NCI-H2081 treated with DMSO at 0.1 percent for 48 hours (cell line): ENCODE data around the gene SLC24A4.

Source experiments
- DNase-seq: peaks from one replicate; lab custom pipeline; 2025; lab: John Stamatoyannopoulos, UW

The SLC24A4 gene

GRCh38 chr14:92323011-92323915 lies at the start of gene SLC24A4:
Gene SLC24A4, plus strand, starts transcription at chr14:92323165. Its CDS starts 666 bp downstream, at chr14:92323831.
- DNase-seq, result no peak

- DNase-seq, result no peak
These were observed 49.8 kb upstream of the SLC24A4 start for GRCh38 chr14:92273166-92273565.

- DNase-seq, result no peak
These were observed 48.9 kb upstream of the SLC24A4 start for GRCh38 chr14:92274055-92274454.

- DNase-seq, result no peak
These were observed 46.9 kb upstream of the SLC24A4 start for GRCh38 chr14:92276074-92276473.

GRCh38 chr14:92277031-92277430 lies 45.9 kb upstream of the SLC24A4 start:
- DNase-seq, result no peak

- no peak for DNase-seq
These were observed 42.3 kb upstream of the SLC24A4 start for GRCh38 chr14:92280554-92281262.

GRCh38 chr14:92282669-92283068 lies 40.3 kb upstream of the SLC24A4 start:
- DNase-seq, result no peak

- DNase-seq, result no peak
These were observed 37.7 kb upstream of the SLC24A4 start for GRCh38 chr14:92285311-92285710.

GRCh38 chr14:92287987-92288386 lies 35.0 kb upstream of the SLC24A4 start:
- no peak for DNase-seq

- no peak for DNase-seq
These were observed 33.8 kb upstream of the SLC24A4 start for GRCh38 chr14:92288994-92289660.

- no peak for DNase-seq
These were observed 30.3 kb upstream of the SLC24A4 start for GRCh38 chr14:92292673-92293072.

GRCh38 chr14:92294506-92294905 lies 28.5 kb upstream of the SLC24A4 start:
- DNase-seq, result no peak

GRCh38 chr14:92297818-92298595 lies 25.0 kb upstream of the SLC24A4 start:
- no peak for DNase-seq

- DNase-seq, result no peak
These were observed 20.5 kb upstream of the SLC24A4 start for GRCh38 chr14:92302481-92302880.

- DNase-seq, result no peak
These were observed 14.2 kb upstream of the SLC24A4 start for GRCh38 chr14:92308716-92309115.

- no peak for DNase-seq
These were observed 12.9 kb upstream of the SLC24A4 start for GRCh38 chr14:92309968-92310530.

- DNase-seq, result no peak
These were observed 12.1 kb upstream of the SLC24A4 start for GRCh38 chr14:92310776-92311375.

GRCh38 chr14:92314182-92314581 lies 8.8 kb upstream of the SLC24A4 start:
- DNase-seq, result no peak

GRCh38 chr14:92315050-92315805 lies 7.7 kb upstream of the SLC24A4 start:
- no peak for DNase-seq

- DNase-seq, result no peak
These were observed 6.8 kb upstream of the SLC24A4 start for GRCh38 chr14:92316176-92316575.
